Vagina (tissue), 2 donors: ENCODE data around the gene GRM2. TPM values are rescaled to one million over a fixed set of nuclear protein-coding genes. Genes with fewer than 3 reads are reported as not detected.

Source experiments
- DNase-seq, 2 donors: peaks; one replicate each; pipeline ENCODE4 v3.0.0-alpha.2; 2017; ENCODE audit errors: extremely low spot score in 2 of 2
- H3K27ac ChIP-seq: fragments of 200-600 bp; sonication (generic); one replicate; pipeline ENCODE4 v1.5.1; 2019
- H3K27me3 ChIP-seq: fragments of 200-600 bp; sonication (generic); one replicate; pipeline ENCODE4 v1.5.1; 2019
- H3K36me3 ChIP-seq, 2 donors: fragments of 200-600 bp; sonication (generic); one replicate each; pipeline ENCODE4 v1.5.1; 2017 to 2019
- H3K4me1 ChIP-seq: fragments of 200-600 bp; sonication (generic); one replicate; pipeline ENCODE4 v1.5.1; 2019
- H3K4me3 ChIP-seq, 2 donors: fragments of 200-600 bp; sonication (generic); 1 replicate in 1 of 2; 2 replicates in 1 of 2; pipeline ENCODE4 v1.5.1; 2016 to 2019
- H3K9me3 ChIP-seq: fragments of 200-600 bp; sonication (generic); one replicate; pipeline ENCODE4 v1.5.1; 2019
- POLR2A ChIP-seq, 2 donors: fragments of 450-650 bp; IDR thresholded peaks; one replicate each; pipeline ENCODE4 v1.6.1; 2017; ENCODE audit warnings: antibody characterized with exemption in 2 of 2, mild to moderate bottlenecking in 2 of 2, moderate library complexity in 2 of 2
- POLR2AphosphoS5 ChIP-seq, 2 donors: sonication (generic); formaldehyde crosslinking; IDR thresholded peaks; one replicate each; pipeline ENCODE4 v1.9.0; 2017; ENCODE audit warnings: antibody characterized with exemption in 2 of 2, mild to moderate bottlenecking in 2 of 2, low read depth in 1 of 2; ENCODE audit not compliant: insufficient read depth in 1 of 2
- intact Hi-C: fragments of 100-400 bp; cut with DNase I; formaldehyde crosslinking; loops from one replicate; pipeline ENCODE4 v1.15.1; 2023
- total RNA-seq: library from RNA; depleted of rRNA; stranded (reverse); fragments of >200 nt; gene quantifications from one replicate; pipeline ENCODE4 v1.2.3, GENCODE V29; 2016
- TF ChIP-seq, protein P1 (sequence below), 3 experiments: fragments of 450-650 bp in 2 of 3; fragments of 200-600 bp in 1 of 3; sonication (generic) in 1 of 3; IDR thresholded peaks; one replicate each; pipeline ENCODE4 v1.5.1; 2017 to 2019; ENCODE audit warnings: antibody characterized with exemption in 3 of 3, mild to moderate bottlenecking in 2 of 3, moderate library complexity in 2 of 3

Gene GRM2
- total RNA-seq, 1 donor from 2014 or later: not detected

DNA sequence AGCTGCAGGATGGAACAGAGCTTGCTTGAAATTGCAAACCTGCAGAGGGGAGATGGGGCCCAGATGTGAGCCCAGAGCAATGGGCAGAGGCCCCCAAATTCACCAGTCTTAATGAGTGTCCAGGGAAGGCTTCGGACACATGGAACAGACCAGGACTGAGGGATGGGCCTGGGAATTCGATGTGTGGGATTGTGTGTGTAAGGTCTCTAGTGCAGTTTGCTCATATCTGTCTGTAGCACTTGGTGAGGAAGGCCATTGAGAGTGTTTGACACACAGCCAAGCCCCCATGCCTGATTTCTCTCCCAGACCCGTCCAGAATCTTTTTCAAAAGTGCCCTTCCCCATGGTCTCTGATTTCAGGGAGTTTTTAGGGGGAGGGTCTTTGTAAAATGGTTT, 18.7 kb upstream of the GRM2 start:
- H3K4me3 ChIP-seq: no peak overlapping the region
- peaks cover 22% of the 10 kb centered on the region for H3K4me1 ChIP-seq
- no peak overlapping the region for H3K27ac ChIP-seq
- intact Hi-C loops: loop anchor here (5.0 kb wide), 1 partner anchor 186 kb away; the partner anchor contains the start of gene DCAF1
- no peaks in the 10 kb centered on the region for H3K9me3 ChIP-seq
- peaks cover 0 to 41% of the 10 kb centered on the region in 2 donors for H3K36me3 ChIP-seq
- DNase-seq: no peak
- H3K27me3 ChIP-seq: no peaks in the 10 kb centered on the region
- no peak for TF ChIP-seq POLR2A (IDR thresholded peaks at IDR 0.05)
- TF ChIP-seq, protein P1, sequence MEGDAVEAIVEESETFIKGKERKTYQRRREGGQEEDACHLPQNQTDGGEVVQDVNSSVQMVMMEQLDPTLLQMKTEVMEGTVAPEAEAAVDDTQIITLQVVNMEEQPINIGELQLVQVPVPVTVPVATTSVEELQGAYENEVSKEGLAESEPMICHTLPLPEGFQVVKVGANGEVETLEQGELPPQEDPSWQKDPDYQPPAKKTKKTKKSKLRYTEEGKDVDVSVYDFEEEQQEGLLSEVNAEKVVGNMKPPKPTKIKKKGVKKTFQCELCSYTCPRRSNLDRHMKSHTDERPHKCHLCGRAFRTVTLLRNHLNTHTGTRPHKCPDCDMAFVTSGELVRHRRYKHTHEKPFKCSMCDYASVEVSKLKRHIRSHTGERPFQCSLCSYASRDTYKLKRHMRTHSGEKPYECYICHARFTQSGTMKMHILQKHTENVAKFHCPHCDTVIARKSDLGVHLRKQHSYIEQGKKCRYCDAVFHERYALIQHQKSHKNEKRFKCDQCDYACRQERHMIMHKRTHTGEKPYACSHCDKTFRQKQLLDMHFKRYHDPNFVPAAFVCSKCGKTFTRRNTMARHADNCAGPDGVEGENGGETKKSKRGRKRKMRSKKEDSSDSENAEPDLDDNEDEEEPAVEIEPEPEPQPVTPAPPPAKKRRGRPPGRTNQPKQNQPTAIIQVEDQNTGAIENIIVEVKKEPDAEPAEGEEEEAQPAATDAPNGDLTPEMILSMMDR (IDR thresholded peaks at IDR 0.05): no peak
- TF ChIP-seq POLR2AphosphoS5 (IDR thresholded peaks at IDR 0.05; ENCODE audit: insufficient read depth in 1 of 2, low read depth in 1 of 2): no peak

DNA sequence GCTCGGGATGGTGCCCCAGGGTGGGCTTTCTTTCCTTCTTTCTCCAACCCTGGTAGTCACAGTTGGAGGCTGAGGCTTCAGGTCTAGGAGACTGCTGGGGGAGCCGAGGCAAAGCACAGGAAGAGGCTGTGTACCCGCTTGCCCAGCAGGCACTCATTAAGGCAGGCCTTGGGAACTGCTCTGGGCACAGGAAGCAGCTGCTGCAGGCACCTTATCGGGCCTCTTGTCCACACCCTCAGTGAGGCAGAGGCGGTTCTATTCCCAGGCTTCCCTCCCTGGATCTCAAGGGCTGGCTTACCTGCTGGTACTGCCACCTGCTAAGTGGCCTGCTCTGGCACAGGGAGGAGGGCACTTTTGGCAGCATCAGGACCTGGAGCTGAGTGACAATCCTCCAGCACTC, 15.8 kb upstream of the GRM2 start:
- Histone ChIP-seq H3K36me3 (peaks cover 0 to 29% of the 10 kb centered on the region in 2 donors), H3K27me3 (no peaks in the 10 kb centered on the region), H3K4me1 (peaks cover 16% of the 10 kb centered on the region), H3K4me3 (no peak overlapping the region), H3K27ac (no peak overlapping the region), H3K9me3 (no peaks in the 10 kb centered on the region)
- intact Hi-C loops: no loop called here
- DNase-seq: no peak
- no peak for TF ChIP-seq POLR2A (IDR thresholded peaks at IDR 0.05)
- no peak for TF ChIP-seq POLR2AphosphoS5 (IDR thresholded peaks at IDR 0.05; ENCODE audit: insufficient read depth in 1 of 2, low read depth in 1 of 2)
- TF ChIP-seq, protein P1 (IDR thresholded peaks at IDR 0.05): no peak

DNA sequence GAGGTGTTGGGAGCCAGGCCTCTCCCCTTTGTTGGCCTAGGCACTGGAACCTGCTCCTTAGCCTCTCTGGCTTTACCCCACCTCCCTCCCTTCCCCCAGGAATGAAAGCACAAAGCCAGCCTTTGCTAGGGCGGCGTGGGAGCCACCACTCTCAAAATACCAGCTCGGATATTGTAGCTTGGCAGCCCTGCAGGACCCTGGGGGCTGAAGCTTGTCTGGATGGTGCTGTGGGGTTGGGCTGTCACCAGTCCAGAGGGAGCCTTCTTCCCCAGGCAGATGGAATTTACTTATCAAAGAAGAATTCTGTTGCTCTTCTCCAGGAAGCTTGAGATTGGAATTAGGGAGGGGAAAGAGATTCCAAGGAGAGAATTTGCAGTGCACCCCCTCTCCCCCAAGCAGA, 14.9 kb upstream of the GRM2 start:
- Histone ChIP-seq H3K9me3 (no peaks in the 10 kb centered on the region), H3K4me1 (peaks cover 10% of the 10 kb centered on the region), H3K27ac (no peak overlapping the region), H3K27me3 (no peaks in the 10 kb centered on the region), H3K36me3 (peaks cover 0 to 29% of the 10 kb centered on the region in 2 donors), H3K4me3 (no peak overlapping the region)
- TF ChIP-seq, protein P1 (IDR thresholded peaks at IDR 0.05): no peak
- no peak for TF ChIP-seq POLR2AphosphoS5 (IDR thresholded peaks at IDR 0.05; ENCODE audit: insufficient read depth in 1 of 2, low read depth in 1 of 2)
- intact Hi-C loops: no loop called here
- DNase-seq: no peak

DNA sequence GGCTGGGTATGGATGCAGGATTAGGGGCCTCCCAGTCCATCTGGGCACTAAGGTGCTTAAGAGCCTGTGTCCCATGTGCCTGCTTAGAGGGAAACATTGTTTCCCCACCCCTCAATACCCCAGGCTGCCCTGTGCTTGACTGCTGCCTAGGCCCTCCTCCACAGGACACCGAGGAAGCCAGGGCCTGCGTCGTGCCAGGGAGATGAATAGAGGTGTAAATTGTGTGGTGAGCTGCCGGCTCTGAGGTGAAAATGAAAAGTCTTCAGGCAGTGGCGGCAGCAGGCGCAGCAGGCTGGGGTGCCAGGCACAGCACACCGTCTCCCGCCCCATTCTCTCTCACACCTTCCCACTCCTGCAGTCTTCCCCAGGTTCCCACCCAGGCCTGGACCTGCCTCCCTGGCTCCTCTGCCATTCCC, 13.9 kb upstream of the GRM2 start:
- TF ChIP-seq POLR2A (IDR thresholded peaks at IDR 0.05) (no peak), POLR2AphosphoS5 (IDR thresholded peaks at IDR 0.05; ENCODE audit: insufficient read depth in 1 of 2, low read depth in 1 of 2) (no peak)
- TF ChIP-seq, protein P1 (IDR thresholded peaks at IDR 0.05): no peak
- intact Hi-C loops: no loop called here
- H3K27me3 ChIP-seq: no peaks in the 10 kb centered on the region

DNA sequence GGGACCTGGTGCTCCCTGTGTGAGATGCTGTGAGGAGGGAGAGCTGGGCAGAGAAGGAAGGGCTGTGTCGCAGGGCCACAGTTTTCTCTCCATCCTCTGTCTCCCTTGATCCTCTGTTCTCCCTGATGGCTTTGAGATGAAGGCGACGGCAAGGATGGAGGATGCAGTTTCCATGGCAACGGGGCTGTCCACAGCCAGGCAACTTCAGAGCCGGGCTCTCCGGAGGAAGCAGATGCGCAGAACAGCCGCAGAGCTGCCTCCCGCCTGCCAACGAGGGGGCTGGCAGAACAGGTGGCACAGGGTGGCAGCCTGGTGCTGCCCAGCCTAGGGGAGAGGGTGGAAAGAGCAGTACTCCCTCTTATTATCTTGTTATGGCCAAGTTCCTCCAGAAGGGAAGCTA, 9.9 kb upstream of the GRM2 start:
- intact Hi-C loops: no loop called here

More for the DNA sequence above, 13.9 kb upstream of the GRM2 start:
- Histone ChIP-seq H3K4me1 (no peaks in the 10 kb centered on the region), H3K9me3 (no peaks in the 10 kb centered on the region), H3K4me3 (no peak overlapping the region), H3K36me3 (peaks cover 0 to 23% of the 10 kb centered on the region in 2 donors), H3K27ac (no peak overlapping the region)
- no peak for DNase-seq

More for the DNA sequence above, 9.9 kb upstream of the GRM2 start:
- Histone ChIP-seq H3K9me3 (no peaks in the 10 kb centered on the region), H3K27me3 (no peaks in the 10 kb centered on the region), H3K27ac (no peak overlapping the region), H3K4me1 (no peaks in the 10 kb centered on the region), H3K36me3 (peaks cover 0 to 40% of the 10 kb centered on the region in 2 donors), H3K4me3 (no peak overlapping the region)
- TF ChIP-seq, protein P1 (IDR thresholded peaks at IDR 0.05): no peak
- TF ChIP-seq POLR2AphosphoS5 (IDR thresholded peaks at IDR 0.05; ENCODE audit: insufficient read depth in 1 of 2, low read depth in 1 of 2) (no peak), POLR2A (IDR thresholded peaks at IDR 0.05) (no peak)
- DNase-seq: no peak
